ENCODE measurements around the gene TMEM41B.

DNA sequence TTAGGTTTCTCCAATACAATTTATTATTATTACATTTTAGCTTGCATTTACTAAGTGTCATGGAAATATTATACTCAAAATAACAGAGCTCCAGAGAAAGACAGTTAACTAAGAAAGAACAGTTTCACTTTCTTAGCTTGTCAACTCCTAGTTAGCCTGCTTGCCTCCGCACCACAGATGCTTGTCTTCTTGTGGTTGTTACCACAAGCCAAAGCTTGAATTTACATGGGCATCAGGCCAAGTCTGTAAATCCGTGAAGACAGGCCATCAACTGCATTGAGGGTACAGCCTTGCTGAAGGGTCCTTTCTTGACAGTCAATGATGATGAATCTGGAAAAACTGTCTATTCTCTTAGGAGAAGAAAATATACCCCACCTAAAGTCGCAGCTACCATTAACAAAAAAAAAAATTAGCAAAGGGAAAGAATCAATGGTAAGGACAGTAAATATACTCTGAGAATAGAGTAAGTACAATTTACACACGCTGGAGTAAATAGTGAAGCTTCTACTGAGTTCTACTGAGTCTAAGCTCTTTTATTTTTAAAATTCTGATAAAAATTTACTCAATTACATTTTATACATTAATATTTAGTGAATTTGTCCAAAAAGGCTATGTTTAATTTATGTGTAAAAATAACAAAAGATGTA, 33.6 kb downstream of the TMEM41B start:
- TF ChIP-seq POLR2A (IDR thresholded peaks at IDR 0.05) = no peak
- TF ChIP-seq, protein P1, sequence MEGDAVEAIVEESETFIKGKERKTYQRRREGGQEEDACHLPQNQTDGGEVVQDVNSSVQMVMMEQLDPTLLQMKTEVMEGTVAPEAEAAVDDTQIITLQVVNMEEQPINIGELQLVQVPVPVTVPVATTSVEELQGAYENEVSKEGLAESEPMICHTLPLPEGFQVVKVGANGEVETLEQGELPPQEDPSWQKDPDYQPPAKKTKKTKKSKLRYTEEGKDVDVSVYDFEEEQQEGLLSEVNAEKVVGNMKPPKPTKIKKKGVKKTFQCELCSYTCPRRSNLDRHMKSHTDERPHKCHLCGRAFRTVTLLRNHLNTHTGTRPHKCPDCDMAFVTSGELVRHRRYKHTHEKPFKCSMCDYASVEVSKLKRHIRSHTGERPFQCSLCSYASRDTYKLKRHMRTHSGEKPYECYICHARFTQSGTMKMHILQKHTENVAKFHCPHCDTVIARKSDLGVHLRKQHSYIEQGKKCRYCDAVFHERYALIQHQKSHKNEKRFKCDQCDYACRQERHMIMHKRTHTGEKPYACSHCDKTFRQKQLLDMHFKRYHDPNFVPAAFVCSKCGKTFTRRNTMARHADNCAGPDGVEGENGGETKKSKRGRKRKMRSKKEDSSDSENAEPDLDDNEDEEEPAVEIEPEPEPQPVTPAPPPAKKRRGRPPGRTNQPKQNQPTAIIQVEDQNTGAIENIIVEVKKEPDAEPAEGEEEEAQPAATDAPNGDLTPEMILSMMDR (IDR thresholded peaks at IDR 0.05) = no peak
- TF ChIP-seq POLR2AphosphoS5 (IDR thresholded peaks at IDR 0.05; ENCODE audit: insufficient read depth in 1 of 2, low read depth in 1 of 2) = no peak
